NK-92 treated with Interleukin-12 subunit alpha and Interleukin-12 subunit beta, amount 100 ng/mL, for 24 hours (cell line): ENCODE results near the gene RNLS.

ENCODE experiments used
- DNase-seq: peaks from one replicate; lab custom pipeline; 2025; lab: John Stamatoyannopoulos, UW

RNLS gene

GRCh38 chr10:88477343-88478085 lies 105.6 kb downstream of the RNLS start:
- no peak for DNase-seq

- no peak for DNase-seq
These were observed 108.0 kb downstream of the RNLS start for GRCh38 chr10:88474884-88475844.

DNA sequence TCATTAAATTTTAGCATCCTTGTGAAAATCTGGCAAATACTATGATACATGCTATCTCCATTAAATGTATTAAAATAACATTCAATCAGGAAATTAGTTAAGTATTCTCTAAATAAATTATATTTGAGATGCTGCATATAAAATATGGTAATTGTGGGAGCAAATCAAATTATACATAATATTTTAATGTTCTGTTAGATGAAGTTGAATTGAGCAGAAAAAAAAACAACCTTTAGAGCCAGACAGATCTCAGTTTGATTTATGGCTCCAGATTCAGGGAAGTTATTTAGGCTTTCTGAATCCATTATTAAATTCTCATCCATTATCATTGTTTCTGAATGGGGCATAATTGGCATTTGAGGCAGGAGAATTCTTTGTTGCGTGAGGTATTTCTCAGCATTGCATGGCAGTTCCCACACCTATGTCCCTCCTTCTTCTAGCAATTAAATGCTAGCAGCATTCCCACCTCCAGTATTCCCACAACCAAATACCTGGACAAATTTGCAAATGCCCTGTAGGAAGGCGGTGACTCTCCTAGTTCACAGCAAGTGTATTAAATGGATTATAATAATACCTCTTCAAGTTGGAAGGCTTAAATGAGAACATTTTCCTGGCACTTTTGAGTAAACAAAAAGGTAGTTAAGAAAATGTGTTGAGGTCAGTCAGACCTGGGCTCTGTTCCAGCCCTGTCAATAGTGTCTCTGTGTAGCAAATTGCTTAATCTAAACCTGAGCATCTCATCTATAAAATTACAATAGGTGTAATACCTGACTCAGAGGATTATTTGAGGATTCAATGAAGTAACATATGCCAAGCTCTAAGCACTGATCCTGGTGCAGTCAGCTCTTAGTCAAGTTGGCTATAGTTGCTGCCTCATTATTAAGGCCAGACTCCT lies 108.9 kb downstream of the RNLS start:
- no peak for DNase-seq

- no peak for DNase-seq
These were observed 110.6 kb downstream of the RNLS start for GRCh38 chr10:88472540-88472939.

GRCh38 chr10:88471899-88472298 lies 111.2 kb downstream of the RNLS start:
- no peak for DNase-seq

DNA sequence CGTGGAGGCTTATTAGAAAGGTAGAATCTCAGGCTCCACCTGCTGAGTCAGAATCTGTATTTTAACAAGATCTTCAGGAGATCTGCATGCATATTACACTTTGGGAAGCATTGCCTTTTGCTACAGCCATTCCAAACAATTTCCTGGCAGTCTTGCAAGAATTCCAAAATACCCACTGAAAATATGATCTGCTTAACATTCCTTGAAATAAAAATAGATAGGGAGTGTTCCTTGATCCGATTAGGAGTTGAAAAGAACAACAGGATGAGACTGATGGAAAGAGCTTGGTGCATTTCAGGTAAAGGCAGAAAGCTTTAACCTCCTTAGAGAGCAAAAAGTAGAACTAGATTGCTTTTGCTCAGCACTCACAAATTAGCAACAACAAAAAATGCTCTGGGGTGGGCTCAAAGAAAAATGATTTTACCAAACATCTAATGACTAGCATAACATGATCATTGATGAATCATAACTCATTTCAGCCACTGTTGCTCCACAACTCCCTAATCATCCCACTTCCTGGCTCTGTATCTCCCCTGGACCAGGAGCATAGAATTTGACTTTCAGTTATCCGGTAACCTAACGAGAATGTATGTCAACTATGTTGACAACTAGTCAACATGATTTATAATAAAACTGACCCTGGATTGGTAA lies 115.2 kb downstream of the RNLS start:
- no peak for DNase-seq

DNA sequence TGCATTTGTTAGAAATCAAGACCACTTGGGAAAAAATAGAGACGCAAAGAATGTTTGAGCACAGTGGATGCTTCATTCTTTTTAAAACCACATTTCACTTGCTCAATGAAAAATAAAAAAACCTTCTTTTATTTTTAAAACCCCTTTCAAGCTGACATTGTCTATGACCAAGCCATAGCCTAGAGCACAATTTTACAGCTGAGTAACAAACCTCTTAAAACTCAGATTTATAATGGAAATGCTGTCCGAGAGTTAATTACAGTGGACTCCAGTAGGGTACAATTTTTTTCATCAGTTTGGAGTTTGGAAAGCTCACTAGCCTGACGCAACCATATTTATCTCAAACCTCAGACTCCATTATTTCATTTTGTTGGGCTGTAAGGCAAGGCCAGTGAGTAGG lies 116.3 kb downstream of the RNLS start:
- DNase-seq, result no peak

DNA sequence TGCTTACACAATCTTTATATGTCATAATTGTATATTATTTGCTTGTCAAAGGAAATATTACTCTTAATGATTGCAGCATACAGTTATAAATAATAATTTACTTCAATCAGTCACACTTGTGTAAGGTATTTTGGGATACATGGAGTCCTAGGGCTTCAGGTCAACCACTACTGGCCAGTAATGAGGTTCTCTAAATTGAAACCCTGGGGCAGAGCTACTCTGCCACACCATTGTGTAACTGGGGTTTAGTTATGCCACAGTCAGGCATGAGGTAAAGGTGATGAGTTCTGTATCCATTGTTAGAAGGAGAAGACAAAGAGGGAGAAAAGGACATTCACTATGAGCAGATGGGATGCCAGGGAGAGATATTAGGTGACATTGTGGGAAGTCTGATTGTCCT lies 117.4 kb downstream of the RNLS start:
- no peak for DNase-seq

- no peak for DNase-seq
These were observed 119.3 kb downstream of the RNLS start for GRCh38 chr10:88463811-88464210.

DNA sequence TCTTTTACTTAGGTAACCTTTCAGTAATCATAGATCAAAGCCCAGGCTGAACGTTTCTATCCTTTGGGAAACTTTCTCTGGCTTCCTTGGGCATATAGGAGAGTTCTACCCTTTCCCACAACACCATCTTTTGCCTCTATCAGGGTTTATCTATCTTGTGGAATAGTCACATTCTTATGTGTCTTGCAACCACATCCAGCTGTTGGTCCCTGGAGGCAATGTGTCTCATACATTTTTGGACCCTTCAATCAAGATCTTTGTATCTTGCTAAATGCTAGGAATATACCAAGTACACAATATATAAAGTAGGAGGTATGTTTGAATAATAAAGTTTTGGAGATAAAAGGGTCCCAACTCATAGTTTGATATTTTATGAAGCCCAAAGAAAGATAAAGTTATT lies 121.7 kb downstream of the RNLS start:
- no peak for DNase-seq

GRCh38 chr10:88459530-88459929 lies 123.6 kb downstream of the RNLS start:
- DNase-seq, result no peak

DNA sequence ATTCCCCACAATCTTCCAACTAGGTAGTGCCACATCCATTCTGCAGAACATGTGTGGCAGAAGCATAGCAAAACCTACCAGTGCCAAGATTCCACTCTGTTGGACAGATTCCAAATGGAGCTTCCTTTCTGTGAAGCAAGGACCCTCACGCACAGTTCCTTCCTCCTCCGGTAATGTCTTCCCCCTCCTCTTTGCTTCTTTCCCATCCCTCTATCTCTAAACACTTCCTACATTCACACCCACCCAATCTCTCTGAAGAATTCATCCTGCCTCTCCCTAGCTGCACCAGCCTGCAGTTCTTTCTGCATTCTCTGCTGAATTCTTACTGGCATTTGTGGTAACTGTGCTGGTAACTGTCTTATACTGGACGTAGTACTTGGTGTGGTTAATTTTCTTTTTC lies 124.9 kb downstream of the RNLS start:
- DNase-seq, result no peak

DNA sequence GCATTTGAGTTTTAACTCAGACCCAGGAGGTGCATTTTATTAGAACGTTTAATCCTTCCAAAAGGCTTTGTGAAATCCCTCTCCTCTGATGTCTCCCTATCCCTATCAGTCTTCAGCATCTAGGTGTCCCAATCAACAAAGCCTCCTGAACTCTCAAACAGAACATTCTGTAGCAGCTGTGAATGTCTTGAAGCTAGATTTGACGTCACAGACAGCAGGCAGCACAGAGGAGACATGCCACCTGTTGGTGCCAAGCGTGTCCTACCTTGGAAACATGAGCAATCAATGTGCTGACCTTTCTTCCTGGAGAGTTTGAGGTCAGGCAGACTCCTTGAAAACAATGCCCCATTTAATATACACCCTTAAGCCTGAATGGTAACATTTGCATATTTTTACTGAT lies 125.5 kb downstream of the RNLS start:
- no peak for DNase-seq

DNA sequence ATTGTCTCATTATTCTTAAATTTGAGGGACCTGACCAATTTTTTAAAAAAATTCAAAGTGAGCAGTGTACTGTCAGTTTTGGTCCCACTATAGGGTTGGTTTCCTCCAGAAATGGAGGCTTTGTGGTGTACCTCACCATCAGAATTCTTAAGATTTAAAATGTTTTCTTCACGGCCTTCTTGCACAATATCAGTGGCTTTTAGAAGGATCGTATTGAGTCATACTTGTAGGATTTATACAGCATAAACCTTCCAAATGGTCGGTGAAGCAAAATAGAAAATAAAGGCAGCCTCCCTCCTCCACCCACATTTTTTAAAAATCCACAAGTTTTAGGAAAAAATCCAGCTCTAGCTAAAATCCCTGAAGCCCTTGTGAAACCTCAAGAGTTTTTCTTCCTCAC lies 126.4 kb downstream of the RNLS start:
- DNase-seq, result no peak

DNA sequence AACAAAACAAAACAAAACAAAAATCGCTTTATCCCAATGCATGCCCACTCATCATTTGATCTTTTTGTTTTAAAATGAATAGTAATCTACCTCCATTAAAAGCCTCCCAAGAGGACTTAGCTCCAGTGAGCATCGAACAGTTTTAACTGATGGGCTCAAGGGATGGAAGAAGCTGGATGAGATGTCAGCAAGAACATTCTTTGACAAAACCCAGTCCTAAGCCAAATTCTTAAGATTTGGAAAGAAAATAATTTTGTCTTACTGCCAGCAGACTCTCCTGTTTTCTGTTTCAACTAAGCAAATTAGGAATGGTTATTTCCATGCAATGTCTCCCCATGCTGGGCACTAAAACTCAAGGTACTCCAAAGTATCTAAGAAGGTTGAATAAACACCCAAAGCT lies 127.3 kb downstream of the RNLS start:
- DNase-seq, result no peak

GRCh38 chr10:88450201-88450600 lies 132.9 kb downstream of the RNLS start:
- no peak for DNase-seq

DNA sequence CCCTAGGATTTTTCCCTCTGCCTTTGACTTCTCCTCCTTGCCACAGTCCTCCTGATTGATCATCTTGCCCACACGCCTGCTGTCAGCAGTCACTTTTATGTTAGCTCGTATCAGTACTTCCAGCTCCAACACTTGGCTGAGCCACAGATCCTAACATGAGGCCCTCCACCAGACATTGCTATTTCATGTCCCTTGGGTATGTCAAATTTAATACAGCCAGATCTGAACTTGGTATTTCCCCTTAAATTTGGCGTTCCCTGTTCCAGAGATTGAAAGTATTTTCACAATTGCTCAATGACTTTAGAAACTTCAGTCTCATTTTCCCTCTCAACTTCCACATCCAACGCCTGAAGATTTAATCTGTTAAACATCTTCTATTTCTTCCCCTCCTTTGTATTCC lies 140.4 kb downstream of the RNLS start:
- DNase-seq, result no peak

- no peak for DNase-seq
These were observed 142.6 kb downstream of the RNLS start for GRCh38 chr10:88440541-88440940.

- DNase-seq, result no peak
These were observed 143.2 kb downstream of the RNLS start for GRCh38 chr10:88439932-88440331.

- DNase-seq, result no peak
These were observed 145.7 kb downstream of the RNLS start for GRCh38 chr10:88437411-88437810.

DNA sequence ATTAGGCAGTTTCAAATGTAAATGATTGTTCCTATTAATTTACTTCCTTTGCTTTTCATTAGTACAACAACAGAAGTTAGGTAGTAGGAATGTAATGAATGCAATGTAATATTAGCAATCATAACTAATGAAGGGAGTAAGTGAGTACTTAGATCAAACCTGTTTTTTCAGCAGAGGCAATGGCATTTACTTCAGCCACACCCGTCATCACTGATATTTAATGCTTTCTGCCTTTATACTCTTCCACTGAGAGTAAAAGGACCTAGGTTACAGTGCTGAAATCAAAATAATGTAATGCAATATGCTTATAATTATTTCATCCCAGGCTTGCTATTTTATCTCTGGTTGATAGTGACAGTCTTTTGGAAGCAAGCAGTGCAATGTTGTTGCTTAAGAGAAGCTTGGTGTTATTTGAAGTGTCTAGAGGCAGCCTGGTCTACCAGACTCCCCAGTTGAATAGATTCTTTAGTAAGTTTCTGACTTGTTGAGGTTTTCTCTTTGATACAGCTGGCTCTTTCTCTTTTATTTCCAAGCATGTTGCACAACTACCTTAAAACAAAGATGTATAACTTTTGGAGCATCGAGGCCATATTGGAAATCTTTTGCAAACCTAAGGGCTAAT lies 149.4 kb downstream of the RNLS start:
- DNase-seq, result no peak
